HepG2 (cell line): ENCODE results near the gene BMP6. TPM values are rescaled to one million over a fixed set of nuclear protein-coding genes. Genes with fewer than 3 reads are reported as not detected.

Experiments
- BHLHE40 ChIP-seq: IDR thresholded peaks from 2 replicates; pipeline ENCODE4 v1.6.1; 2011; ENCODE audit warnings: low read length, improper control_type of control experiment
- NFE2 ChIP-seq: sonication (generic); formaldehyde crosslinking; IDR thresholded peaks from 2 replicates; pipeline ENCODE4 v1.4.0; 2020; ENCODE audit warnings: missing genetic modification reagents
- NKX3-1 ChIP-seq: sonication (generic); formaldehyde crosslinking; IDR thresholded peaks from 2 replicates; pipeline ENCODE4 v1.5.0; 2020; ENCODE audit warnings: missing genetic modification reagents
- RBAK ChIP-seq: sonication (generic); formaldehyde crosslinking; IDR thresholded peaks from 2 replicates; pipeline ENCODE4 v1.5.1; 2020; ENCODE audit warnings: mild to moderate bottlenecking, missing genetic modification reagents
- ZBTB1 ChIP-seq: sonication (generic); formaldehyde crosslinking; IDR thresholded peaks from 2 replicates; pipeline ENCODE4 v1.4.0; 2020; ENCODE audit warnings: missing genetic modification reagents, borderline replicate concordance
- ZFP1 ChIP-seq: IDR thresholded peaks from 2 replicates; pipeline ENCODE4 v1.6.1; 2016
- ZNF530 ChIP-seq: sonication (generic); formaldehyde crosslinking; IDR thresholded peaks from 2 replicates; pipeline ENCODE4 v1.5.0; 2020; ENCODE audit warnings: low read depth, mild to moderate bottlenecking, missing genetic modification reagents
- ZNF7 ChIP-seq: IDR thresholded peaks from 2 replicates; pipeline ENCODE4 v1.6.1; 2016; ENCODE audit warnings: missing biosample characterization, missing genetic modification reagents
- polyA plus RNA-seq, 8 experiments: library from polyadenylated mRNA; depleted of rRNA in 3 of 8; stranded (reverse) in 7 of 8; unstranded in 1 of 8; fragments of >200 nt; fragmentation: Illumina TruSeq in 4 of 8; extraction: Trizol in 4 of 8; gene quantifications; 2 replicates each; pipeline versions ENCODE4 v1.2.1 to v1.2.3, GENCODE V29; 2011 to 2016; ENCODE audit warnings: low read depth in 4 of 8, missing spikeins in 1 of 8, mixed read lengths in 1 of 8; ENCODE audit not compliant: insufficient read depth in 1 of 8
- total RNA-seq, 5 experiments: library from RNA; depleted of rRNA; stranded (reverse); fragments of >200 nt; fragmentation: Illumina TruSeq; extraction: Trizol; gene quantifications; 2 replicates each; pipeline ENCODE4 v1.2.3, GENCODE V29; 2016; ENCODE audit warnings: low read depth in 1 of 5
- TF ChIP-seq, protein P1 (sequence below): sonication (generic); formaldehyde crosslinking; IDR thresholded peaks from 2 replicates; pipeline ENCODE4 v1.5.1; 2020; ENCODE audit warnings: missing genetic modification reagents, mild to moderate bottlenecking, borderline replicate concordance
- TF ChIP-seq, protein P2 (sequence below): sonication (generic); formaldehyde crosslinking; IDR thresholded peaks from 2 replicates; pipeline ENCODE4 v1.5.0; 2020; ENCODE audit warnings: mild to moderate bottlenecking, missing genetic modification reagents
- TF ChIP-seq, protein P3 (sequence below): sonication (generic); formaldehyde crosslinking; IDR thresholded peaks from 2 replicates; pipeline ENCODE4 v1.4.0; 2020; ENCODE audit warnings: mild to moderate bottlenecking, missing genetic modification reagents
- TF ChIP-seq, protein P4 (sequence below): sonication (generic); formaldehyde crosslinking; IDR thresholded peaks from 2 replicates; pipeline ENCODE4 v1.8.0; 2023; ENCODE audit warnings: mild to moderate bottlenecking, missing genetic modification reagents
- TF ChIP-seq, protein P5 (sequence below): sonication (generic); formaldehyde crosslinking; IDR thresholded peaks from 2 replicates; pipeline ENCODE4 v1.4.0; 2020; ENCODE audit warnings: low read depth, missing genetic modification reagents
- TF ChIP-seq, protein P6 (sequence below): sonication (generic); formaldehyde crosslinking; IDR thresholded peaks from 2 replicates; pipeline ENCODE4 v1.5.0; 2020; ENCODE audit warnings: missing genetic modification reagents, mild to moderate bottlenecking, borderline replicate concordance
- TF ChIP-seq, protein P7 (sequence below): sonication (generic); formaldehyde crosslinking; IDR thresholded peaks from 2 replicates; pipeline ENCODE4 v1.9.0; 2021; ENCODE audit warnings: missing genetic modification reagents, borderline replicate concordance

Gene BMP6
- total and polyA plus RNA-seq, 2 of the 13 experiments (the other 11 are each of a cell fraction or from before 2014, with no cell fraction given), result 0.09 to 0.18 TPM

DNA sequence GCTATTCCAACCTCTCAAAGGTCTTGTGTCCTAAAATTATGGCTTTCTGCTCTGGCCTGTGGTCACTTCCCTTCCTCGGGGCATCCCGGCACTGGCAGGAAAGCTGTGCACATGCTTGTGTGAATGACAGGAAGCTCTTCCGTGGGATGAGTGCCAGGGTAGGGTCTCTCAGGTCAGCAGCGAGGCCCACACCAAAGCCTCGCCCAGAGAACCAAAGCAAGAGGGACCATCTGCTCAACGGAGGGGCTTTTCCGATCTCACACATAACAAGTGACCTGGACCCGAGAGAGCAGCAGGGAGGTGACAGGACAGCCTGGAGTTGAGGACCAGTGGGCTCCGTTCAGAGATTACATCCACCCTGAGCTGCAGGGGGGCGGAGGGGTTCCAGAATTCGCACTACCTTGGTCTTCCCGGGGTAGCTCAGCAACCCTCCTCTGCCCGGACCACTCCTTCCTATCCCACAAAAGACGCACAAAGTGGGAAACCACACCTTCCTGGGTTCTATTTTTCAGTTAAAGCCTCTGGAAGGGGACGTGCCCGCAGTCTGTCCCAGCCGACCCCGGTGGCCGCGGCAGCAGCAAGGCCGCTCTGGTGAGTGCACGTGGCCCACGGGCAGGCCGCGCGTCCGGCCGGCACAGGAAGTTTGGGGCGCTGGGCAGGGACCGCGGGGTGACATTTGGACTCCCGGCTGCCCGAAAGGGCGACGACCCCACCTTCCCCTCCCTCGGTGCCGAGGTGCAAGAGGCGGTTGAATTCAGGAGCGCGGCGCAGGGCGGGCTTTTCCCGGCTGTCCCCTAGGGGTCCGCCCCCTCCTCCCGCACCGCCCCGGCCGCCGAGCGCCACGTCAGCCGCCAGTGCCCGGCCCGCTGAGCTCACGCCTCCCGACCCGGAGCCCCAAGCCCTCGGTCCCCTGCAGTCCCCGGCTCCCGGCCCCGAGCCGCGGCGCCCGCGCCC lies 183.7 kb downstream of the BMP6 start (continued):
- TF ChIP-seq, protein P1, sequence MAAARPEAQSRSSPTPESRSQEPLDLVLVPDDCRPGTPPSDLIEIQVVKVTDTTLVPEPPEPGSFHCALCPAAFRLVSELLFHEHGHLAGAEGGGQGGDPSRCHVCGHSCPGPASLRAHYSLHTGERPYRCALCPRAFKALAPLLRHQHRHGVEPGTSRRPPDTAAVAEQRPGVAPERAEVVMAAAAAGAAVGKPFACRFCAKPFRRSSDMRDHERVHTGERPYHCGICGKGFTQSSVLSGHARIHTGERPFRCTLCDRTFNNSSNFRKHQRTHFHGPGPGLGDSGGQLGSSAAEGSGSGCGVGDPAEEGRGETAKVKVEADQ (CRISPR knock-in tag), result peak; percentile 95
- TF ChIP-seq ZBTB1 (CRISPR knock-in tag) (peak; percentile 91; the same call in 1 of the 2 replicates), NKX3-1 (peak; percentile 77; the same call in 1 of the 2 replicates), ZNF530 (CRISPR knock-in tag) (no peak; the same call in 1 of the 2 replicates), NFE2 (CRISPR knock-in tag) (no peak), BHLHE40 (no peak), ZFP1 (no peak), RBAK (CRISPR knock-in tag) (no peak), ZNF7 (CRISPR knock-in tag) (no peak)
- TF ChIP-seq, protein P2, sequence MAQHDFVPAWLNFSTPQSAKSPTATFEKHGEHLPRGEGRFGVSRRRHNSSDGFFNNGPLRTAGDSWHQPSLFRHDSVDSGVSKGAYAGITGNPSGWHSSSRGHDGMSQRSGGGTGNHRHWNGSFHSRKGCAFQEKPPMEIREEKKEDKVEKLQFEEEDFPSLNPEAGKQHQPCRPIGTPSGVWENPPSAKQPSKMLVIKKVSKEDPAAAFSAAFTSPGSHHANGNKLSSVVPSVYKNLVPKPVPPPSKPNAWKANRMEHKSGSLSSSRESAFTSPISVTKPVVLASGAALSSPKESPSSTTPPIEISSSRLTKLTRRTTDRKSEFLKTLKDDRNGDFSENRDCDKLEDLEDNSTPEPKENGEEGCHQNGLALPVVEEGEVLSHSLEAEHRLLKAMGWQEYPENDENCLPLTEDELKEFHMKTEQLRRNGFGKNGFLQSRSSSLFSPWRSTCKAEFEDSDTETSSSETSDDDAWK (CRISPR knock-in tag), result no peak
- TF ChIP-seq, protein P3, sequence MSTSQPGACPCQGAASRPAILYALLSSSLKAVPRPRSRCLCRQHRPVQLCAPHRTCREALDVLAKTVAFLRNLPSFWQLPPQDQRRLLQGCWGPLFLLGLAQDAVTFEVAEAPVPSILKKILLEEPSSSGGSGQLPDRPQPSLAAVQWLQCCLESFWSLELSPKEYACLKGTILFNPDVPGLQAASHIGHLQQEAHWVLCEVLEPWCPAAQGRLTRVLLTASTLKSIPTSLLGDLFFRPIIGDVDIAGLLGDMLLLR (CRISPR knock-in tag), result peak; percentile 93; the same call in 1 of the 2 replicates
- TF ChIP-seq, protein P4, sequence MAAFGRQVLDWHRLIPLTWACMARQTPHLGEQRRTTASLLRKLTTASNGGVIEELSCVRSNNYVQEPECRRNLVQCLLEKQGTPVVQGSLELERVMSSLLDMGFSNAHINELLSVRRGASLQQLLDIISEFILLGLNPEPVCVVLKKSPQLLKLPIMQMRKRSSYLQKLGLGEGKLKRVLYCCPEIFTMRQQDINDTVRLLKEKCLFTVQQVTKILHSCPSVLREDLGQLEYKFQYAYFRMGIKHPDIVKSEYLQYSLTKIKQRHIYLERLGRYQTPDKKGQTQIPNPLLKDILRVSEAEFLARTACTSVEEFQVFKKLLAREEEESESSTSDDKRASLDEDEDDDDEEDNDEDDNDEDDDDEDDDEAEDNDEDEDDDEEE (CRISPR knock-in tag), result peak; percentile 98
- TF ChIP-seq, protein P5, sequence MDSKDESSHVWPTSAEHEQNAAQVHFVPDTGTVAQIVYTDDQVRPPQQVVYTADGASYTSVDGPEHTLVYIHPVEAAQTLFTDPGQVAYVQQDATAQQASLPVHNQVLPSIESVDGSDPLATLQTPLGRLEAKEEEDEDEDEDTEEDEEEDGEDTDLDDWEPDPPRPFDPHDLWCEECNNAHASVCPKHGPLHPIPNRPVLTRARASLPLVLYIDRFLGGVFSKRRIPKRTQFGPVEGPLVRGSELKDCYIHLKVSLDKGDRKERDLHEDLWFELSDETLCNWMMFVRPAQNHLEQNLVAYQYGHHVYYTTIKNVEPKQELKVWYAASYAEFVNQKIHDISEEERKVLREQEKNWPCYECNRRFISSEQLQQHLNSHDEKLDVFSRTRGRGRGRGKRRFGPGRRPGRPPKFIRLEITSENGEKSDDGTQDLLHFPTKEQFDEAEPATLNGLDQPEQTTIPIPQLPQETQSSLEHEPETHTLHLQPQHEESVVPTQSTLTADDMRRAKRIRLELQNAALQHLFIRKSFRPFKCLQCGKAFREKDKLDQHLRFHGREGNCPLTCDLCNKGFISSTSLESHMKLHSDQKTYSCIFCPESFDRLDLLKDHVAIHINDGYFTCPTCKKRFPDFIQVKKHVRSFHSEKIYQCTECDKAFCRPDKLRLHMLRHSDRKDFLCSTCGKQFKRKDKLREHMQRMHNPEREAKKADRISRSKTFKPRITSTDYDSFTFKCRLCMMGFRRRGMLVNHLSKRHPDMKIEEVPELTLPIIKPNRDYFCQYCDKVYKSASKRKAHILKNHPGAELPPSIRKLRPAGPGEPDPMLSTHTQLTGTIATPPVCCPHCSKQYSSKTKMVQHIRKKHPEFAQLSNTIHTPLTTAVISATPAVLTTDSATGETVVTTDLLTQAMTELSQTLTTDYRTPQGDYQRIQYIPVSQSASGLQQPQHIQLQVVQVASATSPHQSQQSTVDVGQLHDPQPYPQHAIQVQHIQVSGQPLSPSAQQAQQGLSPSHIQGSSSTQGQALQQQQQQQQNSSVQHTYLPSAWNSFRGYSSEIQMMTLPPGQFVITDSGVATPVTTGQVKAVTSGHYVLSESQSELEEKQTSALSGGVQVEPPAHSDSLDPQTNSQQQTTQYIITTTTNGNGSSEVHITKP (CRISPR knock-in tag), result no peak
- TF ChIP-seq, protein P6, sequence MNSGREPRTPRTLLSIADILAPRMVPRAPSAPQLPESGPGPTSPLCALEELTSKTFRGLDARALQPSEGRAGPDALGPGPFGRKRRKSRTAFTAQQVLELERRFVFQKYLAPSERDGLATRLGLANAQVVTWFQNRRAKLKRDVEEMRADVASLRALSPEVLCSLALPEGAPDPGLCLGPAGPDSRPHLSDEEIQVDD (CRISPR knock-in tag), result 0 out of 2 replicates have a peak, but pooled peaks have one; percentile 37
- TF ChIP-seq, protein P7, sequence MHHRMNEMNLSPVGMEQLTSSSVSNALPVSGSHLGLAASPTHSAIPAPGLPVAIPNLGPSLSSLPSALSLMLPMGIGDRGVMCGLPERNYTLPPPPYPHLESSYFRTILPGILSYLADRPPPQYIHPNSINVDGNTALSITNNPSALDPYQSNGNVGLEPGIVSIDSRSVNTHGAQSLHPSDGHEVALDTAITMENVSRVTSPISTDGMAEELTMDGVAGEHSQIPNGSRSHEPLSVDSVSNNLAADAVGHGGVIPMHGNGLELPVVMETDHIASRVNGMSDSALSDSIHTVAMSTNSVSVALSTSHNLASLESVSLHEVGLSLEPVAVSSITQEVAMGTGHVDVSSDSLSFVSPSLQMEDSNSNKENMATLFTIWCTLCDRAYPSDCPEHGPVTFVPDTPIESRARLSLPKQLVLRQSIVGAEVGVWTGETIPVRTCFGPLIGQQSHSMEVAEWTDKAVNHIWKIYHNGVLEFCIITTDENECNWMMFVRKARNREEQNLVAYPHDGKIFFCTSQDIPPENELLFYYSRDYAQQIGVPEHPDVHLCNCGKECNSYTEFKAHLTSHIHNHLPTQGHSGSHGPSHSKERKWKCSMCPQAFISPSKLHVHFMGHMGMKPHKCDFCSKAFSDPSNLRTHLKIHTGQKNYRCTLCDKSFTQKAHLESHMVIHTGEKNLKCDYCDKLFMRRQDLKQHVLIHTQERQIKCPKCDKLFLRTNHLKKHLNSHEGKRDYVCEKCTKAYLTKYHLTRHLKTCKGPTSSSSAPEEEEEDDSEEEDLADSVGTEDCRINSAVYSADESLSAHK, result peak; percentile 49; the same call in 1 of the 2 replicates
